ENCODE results near the gene SMAD1.

SMAD1 gene

DNA sequence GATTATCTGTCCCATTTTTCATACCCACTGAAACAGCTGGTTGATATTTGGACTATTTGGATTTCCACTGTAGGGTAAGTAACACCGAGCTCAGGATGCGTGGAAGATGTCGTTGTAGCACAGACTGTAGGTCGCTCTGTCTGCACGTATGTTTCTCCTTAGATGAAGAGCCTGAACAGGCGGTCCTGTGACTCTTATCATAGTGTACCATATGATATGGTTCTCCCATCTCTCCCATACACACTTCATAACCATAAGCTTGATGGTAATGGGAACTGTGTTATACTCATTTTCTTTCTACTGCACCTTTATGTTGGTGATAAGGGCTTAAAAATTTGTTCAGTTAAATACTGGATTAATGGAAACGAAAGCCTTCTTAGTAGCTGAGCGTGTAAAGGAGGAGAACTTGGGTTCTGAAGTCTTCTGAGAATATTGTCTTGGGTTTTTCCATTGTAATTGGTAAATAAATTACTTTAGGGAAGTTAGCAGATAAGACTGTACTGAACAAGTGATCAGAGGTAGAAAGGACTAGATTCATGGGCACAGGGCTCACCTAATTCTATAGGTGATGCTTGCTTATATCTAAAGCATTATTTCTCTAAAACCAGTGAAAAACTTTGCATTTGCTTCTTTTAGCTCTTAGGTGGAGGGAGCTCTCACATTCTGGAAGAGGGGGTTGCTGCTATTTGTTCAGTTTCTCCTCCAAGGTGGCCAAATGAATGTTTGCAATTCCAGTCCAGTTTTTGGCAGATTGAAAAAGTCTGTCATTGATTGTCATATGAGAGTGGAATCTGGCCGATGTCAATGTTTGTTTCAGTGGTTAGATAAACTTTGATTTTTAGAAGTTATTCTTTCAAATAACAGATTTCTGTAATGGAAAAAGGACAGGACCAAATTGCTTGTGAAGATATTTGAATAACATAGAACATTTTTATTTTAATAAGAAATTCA is 15.8 kb downstream of the SMAD1 start:
- Mint-ChIP-seq H3K27ac (no peak overlapping the region), H3K27me3 (ENCODE audit: low read depth) (no peaks in the 10 kb centered on the region), H3K4me1 (peaks cover 38% of the 10 kb centered on the region), H3K9me3 (no peaks in the 10 kb centered on the region), H3K36me3 (ENCODE audit: low read depth) (peaks cover 7% of the 10 kb centered on the region), H3K4me3 (no peak overlapping the region)
- TF ChIP-seq, protein P1, sequence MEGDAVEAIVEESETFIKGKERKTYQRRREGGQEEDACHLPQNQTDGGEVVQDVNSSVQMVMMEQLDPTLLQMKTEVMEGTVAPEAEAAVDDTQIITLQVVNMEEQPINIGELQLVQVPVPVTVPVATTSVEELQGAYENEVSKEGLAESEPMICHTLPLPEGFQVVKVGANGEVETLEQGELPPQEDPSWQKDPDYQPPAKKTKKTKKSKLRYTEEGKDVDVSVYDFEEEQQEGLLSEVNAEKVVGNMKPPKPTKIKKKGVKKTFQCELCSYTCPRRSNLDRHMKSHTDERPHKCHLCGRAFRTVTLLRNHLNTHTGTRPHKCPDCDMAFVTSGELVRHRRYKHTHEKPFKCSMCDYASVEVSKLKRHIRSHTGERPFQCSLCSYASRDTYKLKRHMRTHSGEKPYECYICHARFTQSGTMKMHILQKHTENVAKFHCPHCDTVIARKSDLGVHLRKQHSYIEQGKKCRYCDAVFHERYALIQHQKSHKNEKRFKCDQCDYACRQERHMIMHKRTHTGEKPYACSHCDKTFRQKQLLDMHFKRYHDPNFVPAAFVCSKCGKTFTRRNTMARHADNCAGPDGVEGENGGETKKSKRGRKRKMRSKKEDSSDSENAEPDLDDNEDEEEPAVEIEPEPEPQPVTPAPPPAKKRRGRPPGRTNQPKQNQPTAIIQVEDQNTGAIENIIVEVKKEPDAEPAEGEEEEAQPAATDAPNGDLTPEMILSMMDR (IDR thresholded peaks at IDR 0.05; ENCODE audit: unreplicated experiment in 3 of 3), result no peak

DNA sequence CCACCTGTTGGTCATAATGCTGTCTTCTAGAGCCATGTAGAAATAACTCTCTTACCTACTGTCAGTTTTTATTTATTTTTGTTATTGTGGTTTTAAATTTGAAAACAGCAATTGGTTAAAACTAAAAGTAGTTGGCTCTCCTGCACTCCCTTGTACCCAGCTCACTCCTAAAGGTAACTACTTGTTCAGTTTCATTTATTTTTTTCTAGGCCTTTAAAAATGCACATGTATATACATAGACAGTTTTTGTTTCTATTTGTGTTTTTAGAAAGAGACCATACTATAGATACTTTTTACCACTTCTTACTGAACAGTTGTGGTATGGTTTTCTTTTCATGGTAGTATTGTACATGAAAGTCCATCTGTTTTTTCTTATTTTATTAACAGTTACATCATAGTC is 16.8 kb downstream of the SMAD1 start:
- H3K27ac Mint-ChIP-seq, result no peak overlapping the region
- peaks cover 7% of the 10 kb centered on the region for H3K36me3 Mint-ChIP-seq (ENCODE audit: low read depth)
- H3K4me1 Mint-ChIP-seq, result peaks cover 37% of the 10 kb centered on the region
- no peaks in the 10 kb centered on the region for H3K27me3 Mint-ChIP-seq (ENCODE audit: low read depth)
- H3K9me3 Mint-ChIP-seq, result no peaks in the 10 kb centered on the region
- TF ChIP-seq, protein P1 (IDR thresholded peaks at IDR 0.05; ENCODE audit: unreplicated experiment in 3 of 3), result no peak
- no peak overlapping the region for H3K4me3 Mint-ChIP-seq

DNA sequence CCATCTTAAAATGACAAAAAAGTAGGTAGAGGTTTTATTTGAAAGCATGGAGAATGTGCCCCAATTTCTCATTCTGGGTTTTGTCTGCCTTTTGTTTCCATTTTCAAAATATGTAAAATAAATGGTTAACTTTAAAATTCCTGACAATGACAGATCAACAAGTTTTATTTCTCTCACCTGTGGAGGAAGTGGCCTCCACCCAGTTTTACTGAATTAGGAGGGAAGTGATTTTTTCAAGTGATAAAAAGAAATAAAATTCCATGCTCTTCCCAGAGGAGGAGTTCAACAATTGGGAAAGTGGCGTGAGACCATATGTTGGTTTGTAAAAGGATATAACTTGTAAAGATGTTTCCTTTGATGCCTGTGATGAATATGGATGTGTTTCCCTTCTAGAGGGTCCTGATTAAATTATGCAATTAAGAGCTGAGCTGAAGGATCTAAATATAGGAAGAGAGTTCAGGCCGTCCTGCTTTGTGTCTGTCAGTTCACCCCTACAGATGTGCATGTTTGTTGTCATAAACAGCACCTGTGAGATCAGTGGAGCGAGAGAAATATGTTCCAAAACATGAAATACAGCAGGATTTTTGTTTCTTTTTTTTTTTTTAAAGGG is 19.5 kb downstream of the SMAD1 start:
- H3K9me3 Mint-ChIP-seq, result no peaks in the 10 kb centered on the region
- TF ChIP-seq, protein P1 (IDR thresholded peaks at IDR 0.05; ENCODE audit: unreplicated experiment in 3 of 3), result no peak
- no peaks in the 10 kb centered on the region for H3K27me3 Mint-ChIP-seq (ENCODE audit: low read depth)
- peaks cover 7% of the 10 kb centered on the region for H3K36me3 Mint-ChIP-seq (ENCODE audit: low read depth)
- no peak overlapping the region for H3K4me3 Mint-ChIP-seq
- peaks cover 29% of the 10 kb centered on the region for H3K4me1 Mint-ChIP-seq
- H3K27ac Mint-ChIP-seq, result peak overlapping the region; percentile 52 to 83 (median 58)

DNA sequence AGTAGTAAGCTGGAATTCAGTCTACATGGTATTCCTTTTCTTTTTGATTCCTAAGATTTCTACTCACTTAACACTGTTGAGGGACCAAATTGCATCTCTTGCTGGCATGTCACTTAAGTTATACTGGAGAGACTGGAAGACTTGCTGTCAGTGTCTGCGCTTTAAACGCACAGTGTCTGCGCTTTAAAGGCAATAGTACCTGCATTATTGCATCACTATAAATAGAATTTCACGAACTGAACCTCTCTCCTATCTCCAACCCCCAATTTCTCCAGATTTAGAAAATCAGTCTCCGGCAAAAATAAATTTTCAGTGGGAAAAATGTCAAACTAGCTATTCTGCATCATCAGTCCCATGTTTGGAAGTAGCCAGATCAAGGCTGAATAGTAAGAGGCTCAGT is 21.2 kb downstream of the SMAD1 start:
- Mint-ChIP-seq H3K4me1 (peaks cover 39% of the 10 kb centered on the region), H3K36me3 (ENCODE audit: low read depth) (peaks cover 7% of the 10 kb centered on the region), H3K27me3 (ENCODE audit: low read depth) (no peaks in the 10 kb centered on the region), H3K9me3 (peaks cover 3% of the 10 kb centered on the region), H3K4me3 (no peak overlapping the region), H3K27ac (peak overlapping the region in 2 of 3 experiments; percentile 35 to 54)
- TF ChIP-seq, protein P1 (IDR thresholded peaks at IDR 0.05; ENCODE audit: unreplicated experiment in 3 of 3), result no peak

DNA sequence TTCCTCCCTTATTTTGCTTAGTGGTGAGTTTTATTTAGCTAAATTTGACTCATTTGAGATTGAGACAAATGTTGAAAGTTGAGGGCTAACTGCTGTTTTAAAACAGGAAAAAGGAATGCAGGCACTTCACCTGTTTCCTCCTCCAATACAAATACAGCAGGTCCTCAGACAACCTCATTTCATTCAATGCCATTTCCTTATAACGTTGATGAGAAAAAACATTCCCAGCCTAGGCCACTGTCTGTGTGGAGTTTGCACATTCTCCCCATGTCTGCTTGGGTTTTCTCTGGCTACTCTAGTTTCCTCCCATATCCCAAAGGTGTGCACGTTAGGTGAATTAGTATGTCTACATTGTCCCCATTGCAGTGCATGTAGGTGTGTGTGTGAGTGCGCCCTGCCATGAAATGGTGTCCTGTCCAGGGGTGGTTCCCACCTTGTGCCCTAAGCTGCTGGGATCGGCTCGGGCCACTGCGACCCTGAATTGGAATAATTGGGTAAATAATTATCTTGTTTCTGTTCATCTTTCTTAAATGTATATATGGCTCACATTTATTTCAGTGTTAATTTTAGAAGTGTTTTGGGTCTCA is 21.9 kb downstream of the SMAD1 start:
- Mint-ChIP-seq H3K27ac (peak overlapping the region; percentile 35 to 59 (median 54)), H3K9me3 (peaks cover 3% of the 10 kb centered on the region), H3K4me1 (peaks cover 43% of the 10 kb centered on the region), H3K27me3 (ENCODE audit: low read depth) (no peaks in the 10 kb centered on the region), H3K4me3 (no peak overlapping the region), H3K36me3 (ENCODE audit: low read depth) (peaks cover 8% of the 10 kb centered on the region)
- TF ChIP-seq, protein P1 (IDR thresholded peaks at IDR 0.05; ENCODE audit: unreplicated experiment in 3 of 3), result no peak
